KG1 (cell line): ENCODE data around the gene GRK3.

Experiments used
- DNase-seq: peaks from one replicate; lab custom pipeline; 2025; lab: John Stamatoyannopoulos, UW

The GRK3 gene

GRCh38 chr22:25760294-25760693 is 195.8 kb downstream of the GRK3 start:
- no peak for DNase-seq

- DNase-seq, result no peak
Observed at GRCh38 chr22:25760848-25761595, 196.5 kb downstream of the GRK3 start.

GRCh38 chr22:25762147-25762546 is 197.7 kb downstream of the GRK3 start:
- DNase-seq, result no peak

GRCh38 chr22:25763239-25763777 is 198.8 kb downstream of the GRK3 start:
- no peak for DNase-seq

GRCh38 chr22:25764270-25765015 is 200.0 kb downstream of the GRK3 start:
- no peak for DNase-seq

- no peak for DNase-seq
Observed at GRCh38 chr22:25765016-25765367, 200.5 kb downstream of the GRK3 start.

GRCh38 chr22:25765801-25766200 is 201.3 kb downstream of the GRK3 start:
- no peak for DNase-seq

GRCh38 chr22:25766418-25766817 is 201.9 kb downstream of the GRK3 start:
- DNase-seq, result no peak

GRCh38 chr22:25770333-25770732 is 205.9 kb downstream of the GRK3 start:
- DNase-seq, result no peak

GRCh38 chr22:25772288-25772687 is 207.8 kb downstream of the GRK3 start:
- no peak for DNase-seq

- DNase-seq, result no peak
Observed at GRCh38 chr22:25774575-25775026, 210.1 kb downstream of the GRK3 start.

GRCh38 chr22:25775531-25775930 is 211.1 kb downstream of the GRK3 start:
- no peak for DNase-seq

- DNase-seq, result no peak
Observed at GRCh38 chr22:25777411-25777810, 212.9 kb downstream of the GRK3 start.

- DNase-seq, result no peak
Observed at GRCh38 chr22:25777870-25778269, 213.4 kb downstream of the GRK3 start.
